ENCODE data around the gene BBS2. TPM values are rescaled to one million over a fixed set of nuclear protein-coding genes. Genes with fewer than 3 reads are reported as not detected.
A peak's percentile ranks its signal among the peaks of the same experiment; 100 is the strongest.

Gene BBS2
- total RNA-seq, 1 donor from 2014 or later, result 86.1 TPM

DNA sequence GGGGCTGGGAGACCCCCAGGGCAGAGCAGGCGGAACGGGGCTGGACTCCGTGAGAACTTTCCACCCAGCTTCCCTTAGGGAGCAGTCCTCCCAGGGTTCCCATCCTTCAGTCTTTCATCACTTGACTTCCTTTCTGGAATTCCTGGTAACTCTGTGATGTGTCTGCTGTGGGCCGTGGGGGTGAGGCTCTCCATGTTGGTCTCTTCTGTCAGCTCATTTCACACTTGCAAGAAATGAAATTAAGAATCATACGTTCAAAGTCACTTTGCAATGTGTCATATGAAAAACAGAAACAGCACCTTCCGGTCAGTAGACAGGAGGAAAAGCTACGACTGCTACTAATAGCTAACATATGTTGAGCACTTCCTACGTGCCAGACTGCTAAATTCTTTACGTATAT is 5.4 kb upstream of the BBS2 start:
- Histone ChIP-seq H3K4me3 (ENCODE audit: low read length in 3 of 3) (no peak overlapping the region), H3K9ac (ENCODE audit: low read depth in 1 of 3, low read length in 3 of 3) (no peak overlapping the region), H3K9me3 (ENCODE audit: control insufficient read depth in 3 of 3, low read length in 3 of 3) (no peaks in the 10 kb centered on the region), H3K27me3 (ENCODE audit: control insufficient read depth in 3 of 3, insufficient read depth in 3 of 3, low read length in 3 of 3) (no peaks in the 10 kb centered on the region), H3K27ac (ENCODE audit: low read depth, low read length) (no peak overlapping the region), H3K4me1 (ENCODE audit: control insufficient read depth in 3 of 3, insufficient read depth in 3 of 3, low read length in 3 of 3) (peaks cover under 1 to 4% (median 2%) of the 10 kb centered on the region in 3 donors), H3K36me3 (ENCODE audit: control insufficient read depth in 3 of 3, insufficient read depth in 3 of 3, low read length in 3 of 3) (no peaks in the 10 kb centered on the region)

DNA sequence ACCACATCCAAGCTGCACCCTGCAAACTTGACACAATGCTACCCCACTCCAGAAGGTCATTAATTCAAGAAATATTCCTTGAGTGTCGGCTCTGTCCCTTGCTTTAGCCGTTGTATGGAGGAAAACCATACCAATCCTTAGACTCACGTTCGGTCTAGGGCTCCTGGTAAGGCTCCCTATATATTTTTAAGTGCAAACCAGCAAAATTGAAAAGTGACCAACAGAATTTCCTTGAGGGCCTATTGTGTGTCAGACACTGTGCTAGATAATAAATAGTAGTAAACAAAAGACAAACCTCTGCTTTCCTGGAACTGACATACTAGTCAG is 390 bp upstream of the BBS2 start:
- H3K9me3 ChIP-seq (ENCODE audit: control insufficient read depth in 3 of 3, low read length in 3 of 3), result no peaks in the 10 kb centered on the region
- H3K27me3 ChIP-seq (ENCODE audit: control insufficient read depth in 3 of 3, insufficient read depth in 3 of 3, low read length in 3 of 3), result no peaks in the 10 kb centered on the region
- peak overlapping the region; percentile 59 to 96 (median 89) for H3K9ac ChIP-seq (ENCODE audit: low read depth in 1 of 3, low read length in 3 of 3)
- H3K4me3 ChIP-seq (ENCODE audit: low read length in 3 of 3), result peak overlapping the region; percentile 91 to 97 (median 96)
- peaks cover 25 to 38% (median 29%) of the 10 kb centered on the region in 3 donors for H3K4me1 ChIP-seq (ENCODE audit: control insufficient read depth in 3 of 3, insufficient read depth in 3 of 3, low read length in 3 of 3)
- H3K36me3 ChIP-seq (ENCODE audit: control insufficient read depth in 3 of 3, insufficient read depth in 3 of 3, low read length in 3 of 3), result no peaks in the 10 kb centered on the region
- H3K27ac ChIP-seq (ENCODE audit: low read depth, low read length), result peak overlapping the region; percentile 82

DNA sequence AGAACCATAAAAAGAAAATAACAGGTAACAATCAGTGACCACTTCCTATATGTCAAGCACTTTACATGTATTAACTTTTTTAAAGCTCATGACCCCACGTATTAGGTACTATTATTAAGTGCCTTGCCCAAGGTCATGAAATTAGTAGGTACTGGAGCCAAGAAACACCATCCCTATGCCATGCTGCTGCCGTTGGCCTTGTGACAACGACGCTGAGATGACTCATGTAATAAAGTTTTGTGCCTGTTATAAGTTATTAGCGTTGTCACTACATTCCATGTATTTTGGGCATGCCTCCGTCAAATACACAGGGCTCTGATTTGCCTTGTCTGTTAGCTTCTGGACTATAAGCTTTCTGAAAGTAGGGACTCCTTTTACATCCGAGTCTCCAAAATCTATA is 1.4 kb downstream of the BBS2 start:
- peak overlapping the region in 1 of 3 donors; percentile 38 for H3K9ac ChIP-seq (ENCODE audit: low read depth in 1 of 3, low read length in 3 of 3)
- H3K4me1 ChIP-seq (ENCODE audit: control insufficient read depth in 3 of 3, insufficient read depth in 3 of 3, low read length in 3 of 3), result peaks cover 28 to 42% (median 32%) of the 10 kb centered on the region in 3 donors
- H3K27me3 ChIP-seq (ENCODE audit: control insufficient read depth in 3 of 3, insufficient read depth in 3 of 3, low read length in 3 of 3), result no peaks in the 10 kb centered on the region
- H3K4me3 ChIP-seq (ENCODE audit: low read length in 3 of 3), result peak overlapping the region in 2 of 3 donors; percentile 39 to 96
- peak overlapping the region; percentile 0 for H3K27ac ChIP-seq (ENCODE audit: low read depth, low read length)
- H3K36me3 ChIP-seq (ENCODE audit: control insufficient read depth in 3 of 3, insufficient read depth in 3 of 3, low read length in 3 of 3), result no peaks in the 10 kb centered on the region
- no peaks in the 10 kb centered on the region for H3K9me3 ChIP-seq (ENCODE audit: control insufficient read depth in 3 of 3, low read length in 3 of 3)

DNA sequence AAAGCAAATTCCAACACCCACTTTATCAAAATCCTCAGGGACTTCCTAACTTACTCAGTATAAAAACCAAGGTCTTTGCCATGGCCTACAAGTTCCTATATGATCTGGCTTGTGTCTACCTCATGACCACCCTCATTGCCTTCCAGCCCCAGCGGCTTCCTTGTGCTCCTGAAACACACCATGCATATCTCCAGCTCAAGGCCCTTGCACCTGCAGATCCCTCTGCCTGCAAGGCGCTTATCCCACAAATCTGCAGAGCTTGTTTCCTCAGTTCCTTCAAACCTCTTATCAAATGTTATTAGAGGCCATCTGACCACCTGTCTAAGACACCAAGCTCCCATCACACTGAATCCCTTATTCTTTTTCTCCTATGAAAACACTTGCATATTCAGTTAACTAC is 2.6 kb downstream of the BBS2 start:
- H3K4me3 ChIP-seq (ENCODE audit: low read length in 3 of 3), result no peak overlapping the region
- H3K4me1 ChIP-seq (ENCODE audit: control insufficient read depth in 3 of 3, insufficient read depth in 3 of 3, low read length in 3 of 3), result peaks cover 28 to 42% (median 32%) of the 10 kb centered on the region in 3 donors
- no peaks in the 10 kb centered on the region for H3K9me3 ChIP-seq (ENCODE audit: control insufficient read depth in 3 of 3, low read length in 3 of 3)
- peak overlapping the region in 1 of 3 donors; percentile 45 for H3K9ac ChIP-seq (ENCODE audit: low read depth in 1 of 3, low read length in 3 of 3)
- no peaks in the 10 kb centered on the region for H3K27me3 ChIP-seq (ENCODE audit: control insufficient read depth in 3 of 3, insufficient read depth in 3 of 3, low read length in 3 of 3)
- peaks cover 0 to 6% (median 0%) of the 10 kb centered on the region in 3 donors for H3K36me3 ChIP-seq (ENCODE audit: control insufficient read depth in 3 of 3, insufficient read depth in 3 of 3, low read length in 3 of 3)
- H3K27ac ChIP-seq (ENCODE audit: low read depth, low read length), result no peak overlapping the region

DNA sequence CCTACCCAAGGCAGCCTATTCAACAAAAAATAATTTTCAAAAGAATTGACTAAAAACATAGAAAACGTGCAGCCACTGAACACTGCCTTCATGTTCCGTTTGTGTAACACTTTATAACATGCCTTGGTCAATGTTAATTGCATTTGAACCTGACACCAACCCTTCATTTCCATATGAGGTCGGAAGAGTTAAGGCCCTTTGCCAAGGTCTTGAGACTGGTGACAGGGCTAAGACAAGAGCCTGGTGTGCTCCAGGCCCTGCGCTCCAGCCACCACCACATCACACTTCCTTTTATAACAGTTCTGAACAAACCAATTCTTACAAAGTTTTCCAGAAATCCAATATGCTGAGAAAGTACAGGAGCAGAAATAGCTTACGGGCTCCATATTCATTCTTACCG is 4.2 kb downstream of the BBS2 start:
- no peak overlapping the region for H3K27ac ChIP-seq (ENCODE audit: low read depth, low read length)
- H3K9me3 ChIP-seq (ENCODE audit: control insufficient read depth in 3 of 3, low read length in 3 of 3), result no peaks in the 10 kb centered on the region
- no peaks in the 10 kb centered on the region for H3K27me3 ChIP-seq (ENCODE audit: control insufficient read depth in 3 of 3, insufficient read depth in 3 of 3, low read length in 3 of 3)
- peaks cover 30 to 44% (median 32%) of the 10 kb centered on the region in 3 donors for H3K4me1 ChIP-seq (ENCODE audit: control insufficient read depth in 3 of 3, insufficient read depth in 3 of 3, low read length in 3 of 3)
- H3K4me3 ChIP-seq (ENCODE audit: low read length in 3 of 3), result no peak overlapping the region
- peaks cover 0 to 6% (median 1%) of the 10 kb centered on the region in 3 donors for H3K36me3 ChIP-seq (ENCODE audit: control insufficient read depth in 3 of 3, insufficient read depth in 3 of 3, low read length in 3 of 3)
- peak overlapping the region in 1 of 3 donors; percentile 7 for H3K9ac ChIP-seq (ENCODE audit: low read depth in 1 of 3, low read length in 3 of 3)

DNA sequence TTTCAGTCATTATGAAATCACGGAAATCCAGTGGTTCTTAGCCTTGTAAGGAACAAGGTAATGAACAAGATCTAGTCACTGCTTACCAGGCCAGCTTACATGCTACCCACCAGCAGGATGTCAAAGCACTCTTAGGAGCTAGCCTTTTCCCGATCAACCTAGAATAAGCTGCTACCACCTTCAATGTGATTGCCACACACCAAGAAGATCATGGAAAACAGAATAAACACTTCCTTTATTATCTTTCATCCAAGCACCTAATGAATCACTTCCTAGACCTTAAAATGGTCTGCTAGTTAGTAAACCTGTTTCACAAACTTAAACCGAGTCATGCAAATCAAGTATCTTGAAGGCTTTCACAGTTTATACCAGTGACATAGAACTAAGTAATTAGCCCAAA is 5.0 kb downstream of the BBS2 start:
- Histone ChIP-seq H3K9ac (ENCODE audit: low read depth in 1 of 3, low read length in 3 of 3) (no peak overlapping the region), H3K27ac (ENCODE audit: low read depth, low read length) (no peak overlapping the region), H3K27me3 (ENCODE audit: control insufficient read depth in 3 of 3, insufficient read depth in 3 of 3, low read length in 3 of 3) (no peaks in the 10 kb centered on the region), H3K9me3 (ENCODE audit: control insufficient read depth in 3 of 3, low read length in 3 of 3) (no peaks in the 10 kb centered on the region), H3K4me3 (ENCODE audit: low read length in 3 of 3) (no peak overlapping the region), H3K36me3 (ENCODE audit: control insufficient read depth in 3 of 3, insufficient read depth in 3 of 3, low read length in 3 of 3) (peaks cover 0 to 9% (median 8%) of the 10 kb centered on the region in 3 donors), H3K4me1 (ENCODE audit: control insufficient read depth in 3 of 3, insufficient read depth in 3 of 3, low read length in 3 of 3) (peaks cover 28 to 48% (median 30%) of the 10 kb centered on the region in 3 donors)

DNA sequence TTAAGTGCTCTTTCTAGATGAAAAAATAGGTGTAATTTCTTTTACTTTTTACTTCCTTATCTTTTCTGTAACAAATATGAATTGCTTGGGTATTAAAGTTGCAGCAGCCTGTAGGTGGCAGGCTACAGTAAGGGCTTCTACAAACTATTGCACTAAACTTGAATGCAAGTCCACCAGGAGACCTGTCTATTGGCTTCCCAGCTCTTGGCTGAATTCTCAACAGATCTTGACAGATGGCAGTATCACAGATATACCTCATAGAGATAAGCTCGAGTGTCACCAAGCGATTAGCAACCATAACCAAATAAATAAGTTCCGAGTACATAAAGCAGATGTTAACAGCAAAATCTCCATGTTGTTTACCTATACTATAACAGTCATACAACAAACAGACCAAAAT is 5.9 kb downstream of the BBS2 start:
- no peak overlapping the region for H3K4me3 ChIP-seq (ENCODE audit: low read length in 3 of 3)
- H3K27me3 ChIP-seq (ENCODE audit: control insufficient read depth in 3 of 3, insufficient read depth in 3 of 3, low read length in 3 of 3), result no peaks in the 10 kb centered on the region
- H3K27ac ChIP-seq (ENCODE audit: low read depth, low read length), result no peak overlapping the region
- H3K36me3 ChIP-seq (ENCODE audit: control insufficient read depth in 3 of 3, insufficient read depth in 3 of 3, low read length in 3 of 3), result peaks cover 0 to 15% (median 12%) of the 10 kb centered on the region in 3 donors
- no peaks in the 10 kb centered on the region for H3K9me3 ChIP-seq (ENCODE audit: control insufficient read depth in 3 of 3, low read length in 3 of 3)
- peaks cover 24 to 40% (median 27%) of the 10 kb centered on the region in 3 donors for H3K4me1 ChIP-seq (ENCODE audit: control insufficient read depth in 3 of 3, insufficient read depth in 3 of 3, low read length in 3 of 3)
- H3K9ac ChIP-seq (ENCODE audit: low read depth in 1 of 3, low read length in 3 of 3), result no peak overlapping the region

DNA sequence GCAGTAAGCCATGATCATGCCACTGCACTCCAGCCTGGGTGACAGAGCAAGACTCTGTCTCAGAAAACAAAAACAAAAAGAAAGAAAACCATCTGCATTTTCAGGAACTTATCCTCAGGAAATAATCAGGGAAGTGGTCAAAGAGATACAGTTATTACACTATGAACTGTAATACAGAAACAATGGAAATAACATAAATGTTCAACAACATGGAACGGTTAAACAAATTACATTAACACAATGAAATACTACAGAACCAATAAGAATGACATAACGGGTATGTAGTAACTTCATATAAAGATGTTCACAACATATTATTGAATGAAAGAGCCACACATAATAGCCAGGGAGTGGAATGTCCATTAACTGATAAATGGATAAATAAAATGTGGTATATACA is 6.7 kb downstream of the BBS2 start:
- Histone ChIP-seq H3K9ac (ENCODE audit: low read depth in 1 of 3, low read length in 3 of 3) (no peak overlapping the region), H3K4me1 (ENCODE audit: control insufficient read depth in 3 of 3, insufficient read depth in 3 of 3, low read length in 3 of 3) (peaks cover 15 to 31% (median 18%) of the 10 kb centered on the region in 3 donors), H3K4me3 (ENCODE audit: low read length in 3 of 3) (no peak overlapping the region), H3K9me3 (ENCODE audit: control insufficient read depth in 3 of 3, low read length in 3 of 3) (no peaks in the 10 kb centered on the region), H3K27ac (ENCODE audit: low read depth, low read length) (no peak overlapping the region), H3K27me3 (ENCODE audit: control insufficient read depth in 3 of 3, insufficient read depth in 3 of 3, low read length in 3 of 3) (no peaks in the 10 kb centered on the region), H3K36me3 (ENCODE audit: control insufficient read depth in 3 of 3, insufficient read depth in 3 of 3, low read length in 3 of 3) (peaks cover 0 to 22% (median 16%) of the 10 kb centered on the region in 3 donors)

DNA sequence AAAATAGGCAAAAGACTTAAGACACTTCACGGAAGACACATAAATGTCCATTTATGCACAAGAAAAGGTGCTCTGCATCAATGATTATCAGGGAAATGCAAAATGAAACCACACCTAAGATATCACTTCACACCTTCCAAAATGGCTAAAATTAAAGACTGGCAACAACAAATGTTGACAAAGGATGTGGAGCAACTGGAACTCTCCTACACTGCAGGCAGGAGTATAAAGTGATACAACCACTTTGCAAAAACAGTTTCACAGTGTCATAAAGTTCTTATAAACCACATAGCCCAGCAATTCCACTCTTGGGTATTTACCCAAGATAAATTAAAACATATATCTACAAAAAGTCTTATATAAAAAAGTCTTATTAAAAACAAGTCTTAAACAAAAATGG is 7.8 kb downstream of the BBS2 start:
- Histone ChIP-seq H3K9ac (ENCODE audit: low read depth in 1 of 3, low read length in 3 of 3) (no peak overlapping the region), H3K9me3 (ENCODE audit: control insufficient read depth in 3 of 3, low read length in 3 of 3) (no peaks in the 10 kb centered on the region), H3K4me3 (ENCODE audit: low read length in 3 of 3) (no peak overlapping the region), H3K36me3 (ENCODE audit: control insufficient read depth in 3 of 3, insufficient read depth in 3 of 3, low read length in 3 of 3) (peaks cover 0 to 23% (median 16%) of the 10 kb centered on the region in 3 donors), H3K4me1 (ENCODE audit: control insufficient read depth in 3 of 3, insufficient read depth in 3 of 3, low read length in 3 of 3) (peaks cover 8 to 21% (median 9%) of the 10 kb centered on the region in 3 donors), H3K27ac (ENCODE audit: low read depth, low read length) (no peak overlapping the region), H3K27me3 (ENCODE audit: control insufficient read depth in 3 of 3, insufficient read depth in 3 of 3, low read length in 3 of 3) (no peaks in the 10 kb centered on the region)

DNA sequence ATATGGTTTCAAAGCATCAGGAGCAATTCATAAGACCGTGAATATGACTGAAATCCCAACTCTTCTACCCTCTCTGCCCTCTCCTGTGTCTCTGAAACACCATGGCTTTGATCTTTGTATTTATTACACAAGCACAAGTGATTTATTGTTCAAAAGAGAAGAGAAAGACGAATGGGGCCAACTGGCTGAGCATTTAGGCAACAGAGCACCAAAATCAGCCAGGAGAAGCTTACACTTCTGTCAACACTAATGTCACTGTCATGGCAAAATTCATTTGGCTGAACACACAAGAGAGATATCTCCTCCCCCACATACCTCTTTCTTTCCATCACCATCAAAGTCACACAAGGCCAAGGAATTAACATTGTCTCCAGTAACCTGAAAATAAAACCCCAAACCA is 9.3 kb downstream of the BBS2 start:
- Histone ChIP-seq H3K4me1 (ENCODE audit: control insufficient read depth in 3 of 3, insufficient read depth in 3 of 3, low read length in 3 of 3) (peaks cover 3 to 14% (median 9%) of the 10 kb centered on the region in 3 donors), H3K9ac (ENCODE audit: low read depth in 1 of 3, low read length in 3 of 3) (no peak overlapping the region), H3K9me3 (ENCODE audit: control insufficient read depth in 3 of 3, low read length in 3 of 3) (no peaks in the 10 kb centered on the region), H3K27ac (ENCODE audit: low read depth, low read length) (no peak overlapping the region), H3K36me3 (ENCODE audit: control insufficient read depth in 3 of 3, insufficient read depth in 3 of 3, low read length in 3 of 3) (peaks cover 4 to 31% (median 19%) of the 10 kb centered on the region in 3 donors), H3K27me3 (ENCODE audit: control insufficient read depth in 3 of 3, insufficient read depth in 3 of 3, low read length in 3 of 3) (no peaks in the 10 kb centered on the region), H3K4me3 (ENCODE audit: low read length in 3 of 3) (no peak overlapping the region)

Data from skeletal muscle tissue (tissue), 4 donors.